ENCODE data around the gene TMEM214.
A peak's percentile ranks its signal among the peaks of the same experiment; 100 is the strongest.

The TMEM214 gene, protein sequence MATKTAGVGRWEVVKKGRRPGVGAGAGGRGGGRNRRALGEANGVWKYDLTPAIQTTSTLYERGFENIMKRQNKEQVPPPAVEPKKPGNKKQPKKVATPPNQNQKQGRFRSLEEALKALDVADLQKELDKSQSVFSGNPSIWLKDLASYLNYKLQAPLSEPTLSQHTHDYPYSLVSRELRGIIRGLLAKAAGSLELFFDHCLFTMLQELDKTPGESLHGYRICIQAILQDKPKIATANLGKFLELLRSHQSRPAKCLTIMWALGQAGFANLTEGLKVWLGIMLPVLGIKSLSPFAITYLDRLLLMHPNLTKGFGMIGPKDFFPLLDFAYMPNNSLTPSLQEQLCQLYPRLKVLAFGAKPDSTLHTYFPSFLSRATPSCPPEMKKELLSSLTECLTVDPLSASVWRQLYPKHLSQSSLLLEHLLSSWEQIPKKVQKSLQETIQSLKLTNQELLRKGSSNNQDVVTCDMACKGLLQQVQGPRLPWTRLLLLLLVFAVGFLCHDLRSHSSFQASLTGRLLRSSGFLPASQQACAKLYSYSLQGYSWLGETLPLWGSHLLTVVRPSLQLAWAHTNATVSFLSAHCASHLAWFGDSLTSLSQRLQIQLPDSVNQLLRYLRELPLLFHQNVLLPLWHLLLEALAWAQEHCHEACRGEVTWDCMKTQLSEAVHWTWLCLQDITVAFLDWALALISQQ

DNA sequence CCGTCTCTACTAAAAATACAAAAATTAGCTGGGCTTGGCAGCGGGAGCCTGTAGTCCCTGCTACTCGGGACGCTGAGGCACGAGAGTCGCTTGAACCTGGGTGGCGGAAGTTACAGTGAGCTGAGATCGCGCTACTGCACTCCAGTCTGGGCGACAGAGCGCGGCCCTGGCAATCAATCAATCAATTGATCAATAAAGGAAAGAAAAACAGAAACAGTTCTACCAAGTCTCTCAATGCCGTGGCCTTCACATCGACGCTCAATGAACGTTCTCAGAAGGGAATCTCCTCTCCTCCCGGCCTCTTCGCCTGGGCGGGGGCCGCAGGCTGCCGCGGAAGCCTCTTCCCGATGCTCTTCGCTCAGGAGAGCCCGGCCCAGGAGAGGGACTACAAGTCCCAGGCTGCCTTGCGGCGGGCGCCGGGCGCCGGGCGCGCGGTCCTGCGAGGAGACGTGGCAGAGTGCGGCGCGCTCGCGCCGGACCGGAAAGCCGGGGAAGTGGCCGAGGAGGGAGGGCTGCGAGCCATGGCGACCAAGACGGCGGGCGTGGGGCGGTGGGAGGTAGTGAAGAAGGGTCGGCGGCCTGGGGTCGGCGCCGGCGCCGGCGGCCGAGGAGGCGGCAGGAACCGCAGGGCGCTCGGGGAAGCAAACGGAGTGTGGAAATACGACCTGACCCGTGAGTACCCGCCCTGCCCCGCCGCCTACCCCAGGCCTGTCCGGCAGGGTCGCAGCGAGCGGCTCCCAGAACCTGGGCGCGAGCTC is at the start of gene TMEM214:
TSS of gene TMEM214 (plus strand) at position 471 of the 758 bp plus-strand sequence. CDS start at position 522, 51 bp downstream.
- DNase-seq, result peak; percentile 80

DNA sequence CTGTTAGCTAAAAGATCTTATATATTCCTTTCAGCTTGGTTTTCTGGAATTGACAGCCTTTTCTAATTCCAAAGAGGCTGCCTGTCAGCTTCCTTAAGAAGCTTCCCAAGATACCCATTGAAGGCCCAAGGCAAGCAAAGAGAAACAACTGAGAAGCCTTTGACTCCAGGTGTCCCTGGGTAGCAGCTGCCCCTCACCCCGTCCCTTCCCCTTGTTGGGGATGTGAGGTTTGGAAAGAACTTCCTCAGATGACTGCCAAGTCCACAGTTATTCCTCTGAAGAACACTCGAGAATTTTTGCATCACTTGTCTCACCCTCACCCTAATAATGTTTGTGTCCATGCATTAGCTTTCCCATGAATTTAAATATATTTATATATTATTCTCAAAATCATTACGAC is 49.0 kb upstream of the TMEM214 start:
- no peak for DNase-seq

DNA sequence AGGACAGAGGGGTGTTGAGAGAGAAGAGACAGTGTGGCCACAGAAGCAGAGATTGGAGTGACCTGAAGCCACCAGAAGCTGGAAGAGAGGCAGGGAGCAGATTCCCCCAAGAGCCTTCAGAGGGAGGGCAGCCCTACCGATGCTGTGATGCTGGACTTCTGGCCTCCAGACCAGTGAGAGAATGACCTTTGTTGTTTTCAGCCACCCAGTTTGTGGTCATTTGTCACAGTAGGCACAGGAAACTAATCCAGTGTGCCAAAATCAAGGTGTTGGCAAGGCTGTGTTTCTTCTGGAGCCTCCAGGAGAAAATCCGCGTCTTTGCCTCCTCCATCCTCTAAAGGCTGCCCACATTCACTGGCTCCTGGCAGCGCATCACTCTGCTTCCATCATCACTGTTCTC is 47.0 kb upstream of the TMEM214 start:
- DNase-seq, result no peak

DNA sequence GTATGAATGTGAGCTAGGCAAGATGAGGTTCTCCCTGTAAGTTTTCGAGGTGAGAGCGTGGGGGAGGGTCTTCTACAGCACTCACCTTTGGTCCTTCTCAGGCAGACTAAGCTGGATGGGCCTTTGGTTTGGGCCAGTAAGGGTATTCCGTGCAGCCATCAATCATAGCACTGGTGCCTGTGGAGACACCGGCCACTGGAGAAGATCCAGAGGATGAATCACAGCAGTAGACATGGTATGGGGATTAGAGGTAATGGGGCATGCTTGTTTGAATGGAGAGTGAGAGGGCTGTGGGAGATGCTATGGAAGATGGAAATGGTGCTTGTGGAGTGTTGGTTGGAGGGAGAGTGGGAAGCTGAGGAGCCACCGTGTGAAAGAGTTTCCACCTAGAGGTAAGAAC is 46.2 kb upstream of the TMEM214 start:
- DNase-seq, result no peak

DNA sequence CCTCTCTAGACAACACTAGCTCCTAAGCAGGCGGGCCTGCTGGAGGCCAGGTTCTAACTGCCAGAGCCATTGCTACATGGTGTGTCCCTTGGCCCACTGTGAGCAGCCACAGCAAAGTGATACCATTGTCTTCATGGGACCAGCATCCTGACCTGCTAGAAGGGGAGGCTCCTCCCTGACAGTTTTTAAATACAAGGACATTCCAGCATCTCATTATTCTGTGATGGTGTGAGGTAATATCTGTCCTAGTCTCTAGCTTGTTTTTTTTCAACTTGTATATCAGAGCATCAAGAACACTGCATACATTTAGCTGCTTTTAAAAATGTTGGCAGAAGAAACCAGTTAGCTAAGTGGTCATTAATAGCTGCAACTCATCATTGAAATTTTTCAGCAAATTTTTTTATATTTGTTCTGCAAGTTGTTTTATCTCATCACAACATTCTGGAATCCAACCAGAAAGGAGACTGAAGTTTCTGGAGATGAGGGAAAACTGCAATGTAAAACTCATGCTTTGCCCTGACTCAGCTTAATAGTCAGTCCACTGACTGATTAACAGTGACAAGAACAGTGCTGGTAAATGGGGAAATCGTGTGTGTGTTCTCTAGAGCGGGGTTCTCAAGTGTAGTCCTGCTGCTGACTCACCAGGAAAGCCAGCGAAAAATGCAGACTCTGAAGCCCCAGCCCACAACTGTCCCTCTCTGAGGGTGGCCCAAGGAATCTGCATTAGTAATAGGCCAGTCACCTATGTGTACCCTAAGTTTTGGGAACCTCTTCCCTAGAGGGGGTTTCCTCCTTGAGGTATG is 44.5 kb upstream of the TMEM214 start:
- DNase-seq, result no peak

DNA sequence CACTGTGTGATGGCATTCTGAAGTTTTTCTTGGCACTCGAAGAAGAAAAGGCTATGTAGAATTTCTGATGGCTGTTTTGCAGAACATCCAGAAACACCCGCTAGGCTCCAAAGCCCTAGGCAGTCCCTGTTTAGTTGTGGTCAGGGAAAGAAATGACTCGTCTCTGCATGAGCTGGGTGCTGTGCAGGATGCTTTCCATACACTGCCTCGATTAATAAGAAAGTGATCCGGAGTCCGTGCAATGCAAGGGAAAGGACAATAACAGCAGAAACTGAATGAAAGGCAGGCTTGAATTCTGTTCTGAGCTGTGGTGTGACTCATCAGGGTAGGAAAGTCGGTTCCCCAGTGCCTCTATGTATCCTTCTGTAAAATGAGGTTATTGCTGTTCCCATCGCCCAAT is 43.6 kb upstream of the TMEM214 start:
- DNase-seq, result no peak

DNA sequence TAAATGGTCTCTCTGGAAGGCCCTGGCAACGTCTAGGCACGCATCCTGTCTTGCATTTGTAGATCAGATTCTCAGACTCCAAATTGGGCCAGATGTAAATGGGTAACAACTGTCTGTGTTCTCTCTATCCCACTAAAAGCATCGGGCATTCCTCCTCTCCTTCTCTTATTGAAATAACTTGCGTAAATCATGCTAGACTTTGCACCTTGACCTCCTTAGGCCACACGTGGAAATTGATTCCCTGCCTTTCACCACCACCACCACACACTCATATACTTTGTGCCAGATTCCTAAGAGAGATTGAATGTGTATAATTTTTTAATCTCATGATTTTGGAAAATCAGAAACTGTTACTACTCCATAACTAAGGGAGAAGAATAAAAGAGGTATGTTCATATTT is 41.0 kb upstream of the TMEM214 start:
- no peak for DNase-seq

DNA sequence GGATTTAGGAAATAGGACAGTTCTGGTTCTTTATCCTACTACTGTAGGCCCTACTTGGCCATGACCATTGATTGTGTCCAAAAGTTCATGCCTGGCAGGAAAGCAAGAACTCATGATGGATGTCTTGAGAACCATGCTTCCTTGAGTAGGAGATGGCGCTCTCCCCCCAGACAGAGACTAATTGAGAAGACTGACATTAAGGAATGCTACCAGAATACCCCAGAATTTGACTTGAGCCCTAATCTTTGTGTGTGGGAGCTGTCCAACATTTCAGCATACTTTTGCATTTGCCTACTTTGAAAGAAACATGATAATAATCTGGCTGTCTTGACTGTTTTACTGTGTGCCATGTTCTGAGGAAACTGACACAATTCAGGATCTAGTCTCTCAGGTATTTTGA is 39.0 kb upstream of the TMEM214 start:
- DNase-seq, result no peak

DNA sequence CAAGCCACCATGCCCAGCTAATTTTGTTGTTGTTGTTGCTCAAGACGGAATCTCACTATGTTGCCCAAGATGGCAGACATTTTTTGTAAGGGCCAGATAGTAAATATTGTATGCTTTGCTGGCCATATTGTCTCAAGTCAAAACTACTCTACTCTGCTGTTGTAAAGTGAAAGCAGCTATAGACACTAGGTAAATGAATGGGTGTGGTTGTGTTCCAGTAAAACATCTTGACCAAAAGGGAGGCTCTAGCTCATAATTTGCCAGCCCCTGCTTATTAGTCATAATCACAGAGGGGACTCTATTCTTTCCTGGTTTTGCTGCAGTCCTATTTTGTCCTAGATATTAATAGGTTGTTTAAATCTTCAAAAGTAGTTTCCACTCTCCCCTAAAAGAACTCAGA is 37.8 kb upstream of the TMEM214 start:
- no peak for DNase-seq

DNA sequence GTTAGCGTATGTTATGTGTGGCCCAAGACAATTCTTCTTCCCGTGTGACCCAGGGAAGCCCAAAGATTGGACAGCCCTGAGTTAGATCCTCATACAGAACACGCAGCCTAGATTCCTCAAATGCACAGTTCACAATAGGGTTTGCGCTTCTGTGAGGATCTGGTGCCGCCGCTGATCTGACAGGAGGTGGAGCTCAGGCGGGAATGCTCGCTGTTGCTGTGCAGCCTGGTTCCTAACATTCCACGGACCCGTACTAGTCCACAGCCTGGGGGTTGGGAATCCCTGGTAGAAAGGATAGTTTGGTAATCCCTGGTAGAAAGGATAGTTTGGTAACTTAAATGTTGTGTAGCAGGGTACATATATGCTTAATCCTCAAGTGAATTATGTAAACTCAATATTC is 35.4 kb upstream of the TMEM214 start:
- no peak for DNase-seq

DNA sequence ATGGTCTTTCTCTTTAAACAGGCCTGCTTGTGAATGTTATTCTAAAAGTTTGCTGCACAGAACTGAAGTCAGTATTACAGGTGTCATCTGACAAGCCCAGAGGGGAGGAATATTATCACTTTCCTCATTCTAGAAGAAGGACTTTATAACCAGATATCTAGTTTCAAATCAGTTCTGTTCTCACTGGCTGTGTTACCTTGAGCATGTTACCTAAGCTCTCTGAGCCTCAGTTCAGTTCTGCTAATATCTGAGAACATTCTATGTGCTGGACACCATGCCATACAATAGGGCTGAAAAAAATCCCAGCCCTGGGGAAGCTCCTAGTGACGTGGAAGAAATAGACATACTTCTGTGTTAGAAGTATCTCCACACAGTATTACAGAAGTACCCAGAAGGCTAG is 34.4 kb upstream of the TMEM214 start:
- DNase-seq, result no peak

DNA sequence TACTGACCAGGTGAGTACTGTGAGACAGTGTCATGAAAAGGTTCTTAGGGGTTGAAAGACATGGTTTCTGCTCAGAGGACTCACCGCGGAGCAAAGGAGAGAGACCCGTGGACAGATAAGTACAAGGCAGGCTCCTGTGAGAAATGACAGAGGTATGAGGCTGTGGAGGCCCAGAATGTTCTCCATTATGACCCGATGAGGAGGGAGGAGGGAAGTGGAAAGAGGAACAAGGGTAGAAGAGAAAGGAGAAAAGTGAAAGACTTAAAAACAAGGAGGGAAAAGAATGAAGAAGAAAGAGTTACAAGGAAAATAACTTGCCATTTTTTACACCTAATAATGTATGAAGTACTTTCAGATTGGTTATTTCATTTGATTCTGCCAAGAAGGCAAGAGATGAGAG is 32.5 kb upstream of the TMEM214 start:
- DNase-seq, result no peak

DNA sequence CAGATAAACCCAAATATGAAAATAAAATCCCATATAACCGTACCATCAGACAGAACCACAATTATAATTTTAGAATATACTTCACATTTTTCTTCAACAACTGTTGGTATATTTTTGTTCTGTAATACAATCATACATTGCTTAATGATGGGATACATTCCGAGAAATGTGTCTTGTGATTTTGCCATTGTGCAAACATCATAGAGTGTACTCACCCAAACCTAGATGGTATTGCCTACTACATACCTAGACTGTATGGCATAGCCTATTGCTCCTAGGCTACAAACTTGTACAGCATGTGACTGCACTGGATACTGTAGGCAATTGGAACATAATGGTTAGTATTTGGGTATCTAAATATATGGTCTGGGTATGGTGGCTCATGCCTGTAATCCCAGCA is 31.8 kb upstream of the TMEM214 start:
- DNase-seq, result no peak

DNA sequence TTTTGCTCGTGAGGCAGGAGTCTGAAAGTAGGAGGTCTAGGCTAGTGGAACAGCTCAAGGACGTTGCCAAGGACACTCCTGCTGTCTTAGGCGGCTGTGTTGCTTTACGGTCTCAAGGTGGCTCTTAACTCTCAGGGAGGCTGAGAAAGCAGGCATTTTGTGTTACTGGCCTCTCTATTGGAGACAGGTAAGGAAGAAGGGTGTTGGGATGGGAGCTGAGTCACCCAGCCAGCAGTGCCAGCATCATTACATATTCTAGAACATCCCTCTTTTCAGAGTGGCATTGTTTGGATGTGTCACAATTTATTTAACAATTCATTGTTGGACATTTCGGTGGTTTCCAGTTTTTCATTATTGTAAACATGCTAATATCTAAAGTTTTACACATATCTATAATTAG is 30.8 kb upstream of the TMEM214 start:
- DNase-seq, result no peak

DNA sequence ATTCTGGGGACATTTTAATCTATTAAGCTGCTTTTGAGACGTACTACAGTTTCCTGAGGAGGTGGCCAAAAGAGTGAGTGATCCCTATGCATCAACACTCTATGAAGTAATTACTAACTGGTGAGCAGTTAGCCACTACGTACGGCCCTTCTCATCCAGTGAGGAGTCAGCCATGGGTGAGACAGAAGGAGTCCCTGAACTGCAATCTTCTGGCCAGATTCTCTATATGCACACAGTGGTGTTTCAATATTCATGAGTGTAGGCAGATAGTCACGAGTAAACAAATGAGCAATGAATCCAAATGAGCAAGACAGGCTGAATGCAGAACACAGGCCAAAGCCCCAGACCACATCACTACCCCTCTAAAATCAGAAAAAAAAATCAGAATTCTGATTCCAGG is 29.8 kb upstream of the TMEM214 start:
- DNase-seq, result no peak

DNA sequence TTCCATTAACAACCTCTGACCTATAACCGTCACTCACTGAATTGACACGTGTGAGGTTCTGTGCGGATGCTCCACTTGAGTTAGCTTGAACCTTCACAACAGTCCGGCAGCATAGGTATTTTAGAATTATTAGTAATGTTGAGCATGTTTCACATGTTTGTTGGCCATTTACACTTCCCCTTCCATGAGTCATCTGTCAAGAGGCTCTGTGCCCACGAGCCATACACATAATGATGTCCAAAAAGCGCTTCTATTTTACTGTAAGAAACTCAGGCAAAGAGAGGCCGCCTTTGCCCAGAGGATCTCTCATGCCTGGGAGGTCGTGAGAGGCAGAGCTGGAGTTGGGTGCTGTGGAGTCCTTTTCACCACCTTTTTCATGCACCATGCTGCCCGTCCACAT is 28.9 kb upstream of the TMEM214 start:
- DNase-seq, result no peak

DNA sequence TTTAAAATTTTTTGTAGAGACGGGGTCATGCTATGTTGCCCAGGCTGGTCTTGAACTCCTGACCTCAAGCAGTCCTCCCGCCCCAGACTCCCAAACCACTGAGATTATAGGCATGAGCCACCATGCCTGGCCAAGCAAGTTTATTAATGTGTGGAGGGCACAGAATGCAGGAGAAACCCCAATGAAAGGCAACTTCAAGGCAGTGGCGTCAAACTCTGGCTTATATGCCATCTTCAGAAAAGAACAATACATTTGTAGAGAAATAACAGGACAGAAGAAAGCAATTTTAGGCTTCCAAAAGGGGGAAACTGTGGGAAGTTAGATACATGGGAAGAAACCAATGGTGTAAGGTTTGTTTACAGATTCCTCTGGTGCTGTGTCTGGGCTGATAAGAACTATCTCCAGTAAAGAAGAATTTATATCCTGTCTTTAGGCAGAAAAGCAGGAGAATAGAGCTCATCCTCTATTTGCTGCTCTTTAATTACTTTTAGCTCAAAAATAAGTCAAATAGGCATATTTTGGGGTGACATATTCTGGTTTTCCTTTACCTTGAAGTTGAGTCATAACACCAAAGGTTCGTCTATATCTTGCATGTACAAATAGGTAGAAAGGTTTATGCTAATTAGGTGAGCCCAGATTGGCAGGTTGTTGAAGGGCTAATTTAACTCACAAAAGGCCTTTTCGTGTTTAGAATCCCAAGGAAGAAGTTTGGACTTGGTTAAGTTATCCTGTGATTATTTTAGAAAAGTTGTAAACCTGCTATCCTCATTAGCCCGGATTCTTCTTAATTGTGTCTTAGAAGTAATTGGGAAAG is 26.0 kb upstream of the TMEM214 start:
- no peak for DNase-seq

DNA sequence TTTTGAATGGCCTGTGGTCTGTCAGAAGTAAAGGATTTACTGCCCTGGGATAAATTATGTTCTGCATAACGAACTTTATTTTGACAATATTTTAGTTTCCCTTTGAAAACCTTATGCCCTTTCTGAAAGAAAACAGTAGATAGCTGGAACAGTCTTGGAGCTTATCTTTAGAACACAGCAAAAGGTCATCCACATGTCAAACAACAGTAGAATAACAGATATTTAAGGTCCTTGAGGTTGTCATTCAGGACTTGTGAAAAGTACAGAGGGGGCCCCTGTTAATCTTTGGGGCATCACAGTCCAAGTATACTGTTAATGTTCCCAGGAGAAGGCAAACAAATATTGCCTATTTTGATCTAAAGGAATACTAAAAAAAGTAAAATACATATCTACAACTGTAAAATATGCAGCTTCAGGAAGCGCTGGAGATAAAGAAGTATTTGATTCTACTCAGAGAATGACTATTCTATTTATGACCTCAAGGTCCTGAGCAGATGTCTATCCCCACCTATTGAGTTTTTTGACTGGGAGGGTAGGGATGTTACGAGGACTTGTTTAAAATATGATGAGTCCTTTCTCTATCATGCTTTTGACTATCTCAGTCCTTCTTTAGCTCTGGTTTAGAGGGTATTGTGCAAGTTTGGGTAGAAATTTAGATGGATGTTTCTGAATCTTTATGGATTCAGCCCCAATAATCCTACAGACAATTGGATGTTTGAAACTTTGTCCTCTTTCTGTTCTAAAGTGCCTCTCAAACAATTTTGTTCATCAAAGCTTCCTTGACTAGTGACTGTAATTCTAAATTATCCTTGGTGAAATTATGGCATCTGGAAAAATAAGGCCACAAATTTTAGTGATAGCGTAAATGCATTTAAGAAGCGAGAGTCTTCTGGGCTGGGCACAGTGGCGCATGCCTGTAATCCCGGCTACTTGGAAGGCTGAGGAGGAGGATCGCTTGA is 25.1 kb upstream of the TMEM214 start:
- no peak for DNase-seq

DNA sequence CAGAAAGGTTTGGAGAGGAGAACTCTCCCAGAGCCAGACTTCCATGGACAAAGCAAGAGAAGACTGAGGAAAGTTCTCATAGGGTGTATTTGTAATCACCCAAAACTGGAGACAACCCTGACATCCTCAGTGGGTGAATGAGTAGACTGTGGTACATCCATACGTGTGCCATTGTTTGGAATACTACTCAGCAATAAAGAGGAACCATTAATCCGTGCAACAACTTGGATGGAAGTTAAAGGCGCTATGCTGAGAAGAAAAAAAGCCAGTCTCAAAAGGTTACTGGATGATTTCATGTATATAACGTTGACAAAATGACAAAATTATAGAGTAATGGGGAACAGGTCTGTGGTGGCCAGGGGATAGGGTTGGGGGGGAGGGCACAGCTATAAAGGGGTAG is 24.1 kb upstream of the TMEM214 start:
- DNase-seq, result no peak

DNA sequence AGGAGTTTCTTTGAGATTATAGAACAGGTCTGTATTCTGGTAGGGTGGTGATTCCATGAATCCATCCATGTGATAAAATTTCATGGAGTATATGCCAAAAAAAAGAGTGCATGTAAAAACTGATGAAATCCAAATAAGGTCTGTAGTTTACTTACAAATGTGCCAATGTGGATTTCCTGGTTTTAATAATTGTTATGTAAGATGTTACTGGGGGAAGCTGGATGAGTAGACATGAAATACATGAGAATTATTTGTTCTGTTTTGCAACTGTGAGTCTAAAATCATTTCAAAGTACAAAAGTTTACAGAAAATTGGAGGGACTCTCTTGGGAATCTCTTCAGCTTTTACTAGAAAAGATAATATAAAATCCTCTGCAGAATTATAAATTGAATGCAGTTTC is 23.7 kb upstream of the TMEM214 start:
- DNase-seq, result no peak

DNA sequence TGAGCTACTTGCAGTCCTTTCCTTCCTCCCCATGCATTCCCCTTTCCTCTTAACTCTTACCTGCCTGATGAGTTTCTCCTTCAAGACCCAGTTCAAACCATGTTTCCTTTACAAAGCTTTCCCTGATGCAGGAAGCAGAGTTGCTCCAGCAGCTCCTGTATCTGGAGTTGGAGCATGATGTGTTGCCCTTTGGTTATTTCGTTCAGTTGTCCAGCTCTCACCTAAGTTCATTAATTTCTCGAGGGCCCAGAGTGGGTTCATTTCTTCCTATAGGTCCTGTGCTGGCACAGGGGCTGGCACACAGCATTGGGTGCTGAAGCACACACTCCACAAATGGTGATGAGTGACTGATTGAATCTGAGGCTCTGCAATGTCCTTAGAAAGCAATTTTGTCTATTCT is 23.0 kb upstream of the TMEM214 start:
- DNase-seq, result no peak
